Sigmoid colon (tissue), 4 donors: ENCODE results near the gene CXCL12.

Source experiments
- CTCF ChIP-seq, 4 experiments: fragments of 450-650 bp in 3 of 4; fragments of 200-600 bp in 1 of 4; IDR thresholded peaks; one replicate each; pipeline ENCODE4 v1.5.1; 2016 to 2019; ENCODE audit warnings: antibody characterized with exemption in 4 of 4, mild to moderate bottlenecking in 3 of 4, moderate library complexity in 2 of 4
- EP300 ChIP-seq, 4 donors: sonication (generic); formaldehyde crosslinking; IDR thresholded peaks; one replicate each; pipeline ENCODE4 v1.6.1; 2017; ENCODE audit warnings: antibody characterized with exemption in 4 of 4
- POLR2A ChIP-seq, 2 donors: fragments of 450-650 bp; IDR thresholded peaks; one replicate each; pipeline ENCODE4 v1.6.1; 2016; ENCODE audit warnings: antibody characterized with exemption in 2 of 2, mild to moderate bottlenecking in 2 of 2, moderate library complexity in 2 of 2
- POLR2AphosphoS5 ChIP-seq, 4 donors: sonication (generic); formaldehyde crosslinking; IDR thresholded peaks; one replicate each; pipeline ENCODE4 v1.6.1; 2017; ENCODE audit warnings: antibody characterized with exemption in 4 of 4

GRCh38 chr10:44373341-44373995 is 11.4 kb downstream of the CXCL12 start:
- TF ChIP-seq EP300 (IDR thresholded peaks at IDR 0.05) (no peak), CTCF (IDR thresholded peaks at IDR 0.05) (no peak), POLR2AphosphoS5 (IDR thresholded peaks at IDR 0.05) (no peak), POLR2A (IDR thresholded peaks at IDR 0.05) (no peak)
